OCI-LY1 (cell line): ENCODE measurements around the gene CAMTA2.

Source experiments
- H2AFZ ChIP-seq: fragments of 200-600 bp; sonication (generic), shearing (Covaris generic); 2 replicates; pipeline ENCODE4 v1.6.0; 2014; ENCODE audit warnings: antibody characterized with exemption, mild to moderate bottlenecking, low read length
- H3F3A ChIP-seq: fragments of 200-600 bp; sonication (generic), shearing (Covaris generic); 2 replicates; pipeline ENCODE4 v1.6.0; 2014; ENCODE audit warnings: mild to moderate bottlenecking, antibody characterized with exemption, low read length, moderate library complexity; ENCODE audit not compliant: insufficient read depth
- H3K27ac ChIP-seq: fragments of 200-600 bp; sonication (generic); 2 replicates; pipeline ENCODE4 v1.5.1; 2014; ENCODE audit warnings: low read length, mixed run types, mild to moderate bottlenecking, low read depth; ENCODE audit not compliant: poor library complexity, severe bottlenecking
- H3K27me3 ChIP-seq: fragments of 200-600 bp; sonication (generic); 2 replicates; pipeline ENCODE4 v1.6.0; 2014; ENCODE audit warnings: antibody characterized with exemption, mild to moderate bottlenecking, low read length, moderate library complexity; ENCODE audit not compliant: insufficient read depth
- H3K36me3 ChIP-seq: fragments of 200-600 bp; sonication (generic); 2 replicates; pipeline ENCODE4 v1.6.1; 2014; ENCODE audit warnings: mild to moderate bottlenecking, antibody characterized with exemption, low read length, moderate library complexity, mixed read lengths; ENCODE audit not compliant: insufficient read depth
- H3K4me1 ChIP-seq: fragments of 200-600 bp; sonication (generic); 2 replicates; pipeline ENCODE4 v1.5.1; 2014; ENCODE audit warnings: mild to moderate bottlenecking, low read length, moderate library complexity; ENCODE audit not compliant: insufficient read depth, severe bottlenecking
- H3K4me2 ChIP-seq: fragments of 200-600 bp; sonication (generic), shearing (Covaris generic); 2 replicates; pipeline ENCODE4 v1.6.1; 2014; ENCODE audit warnings: low read length
- H3K4me3 ChIP-seq: fragments of 200-600 bp; sonication (generic); 2 replicates; pipeline ENCODE4 v1.5.1; 2014; ENCODE audit warnings: low read length, low read depth, mild to moderate bottlenecking, mixed read lengths; ENCODE audit not compliant: poor library complexity, severe bottlenecking
- H3K79me2 ChIP-seq: fragments of 200-600 bp; shearing (Covaris generic); 2 replicates; pipeline ENCODE4 v1.6.1; 2016; ENCODE audit warnings: mixed run types, low read length, mixed read lengths; ENCODE audit not compliant: insufficient read depth
- H3K9ac ChIP-seq: fragments of 200-600 bp; sonication (generic), shearing (Covaris generic); 2 replicates; pipeline ENCODE4 v1.6.1; 2014; ENCODE audit warnings: mild to moderate bottlenecking, low read length, mixed read lengths
- H3K9me2 ChIP-seq: fragments of 200-600 bp; sonication (generic), shearing (Covaris generic); 2 replicates; pipeline ENCODE4 v1.6.1; 2014; ENCODE audit warnings: low read depth, mild to moderate bottlenecking, low read length, mixed read lengths
- H3K9me3 ChIP-seq: fragments of 200-600 bp; shearing (Covaris generic); 2 replicates; pipeline ENCODE4 v1.6.1; 2014; ENCODE audit warnings: low read length, mixed read lengths
- H4K20me1 ChIP-seq: fragments of 200-600 bp; sonication (generic), shearing (Covaris generic); 2 replicates; pipeline ENCODE4 v1.6.0; 2016; ENCODE audit warnings: mild to moderate bottlenecking, low read length; ENCODE audit not compliant: insufficient read depth
- EZH2 ChIP-seq: fragments of 200-600 bp; sonication (generic), shearing (Covaris generic); IDR thresholded peaks from 2 replicates; pipeline ENCODE4 v1.8.0; 2017; ENCODE audit warnings: borderline replicate concordance, mixed run types, mild to moderate bottlenecking, antibody characterized with exemption, low read length, moderate library complexity, mixed read lengths
- TF ChIP-seq, protein P1 (sequence below): fragments of 200-600 bp; sonication (generic), shearing (Covaris generic); IDR thresholded peaks from 2 replicates; pipeline ENCODE4 v1.5.1; 2017; ENCODE audit warnings: mild to moderate bottlenecking, antibody characterized with exemption, low read length, moderate library complexity, mixed read lengths

CAMTA2 gene

DNA sequence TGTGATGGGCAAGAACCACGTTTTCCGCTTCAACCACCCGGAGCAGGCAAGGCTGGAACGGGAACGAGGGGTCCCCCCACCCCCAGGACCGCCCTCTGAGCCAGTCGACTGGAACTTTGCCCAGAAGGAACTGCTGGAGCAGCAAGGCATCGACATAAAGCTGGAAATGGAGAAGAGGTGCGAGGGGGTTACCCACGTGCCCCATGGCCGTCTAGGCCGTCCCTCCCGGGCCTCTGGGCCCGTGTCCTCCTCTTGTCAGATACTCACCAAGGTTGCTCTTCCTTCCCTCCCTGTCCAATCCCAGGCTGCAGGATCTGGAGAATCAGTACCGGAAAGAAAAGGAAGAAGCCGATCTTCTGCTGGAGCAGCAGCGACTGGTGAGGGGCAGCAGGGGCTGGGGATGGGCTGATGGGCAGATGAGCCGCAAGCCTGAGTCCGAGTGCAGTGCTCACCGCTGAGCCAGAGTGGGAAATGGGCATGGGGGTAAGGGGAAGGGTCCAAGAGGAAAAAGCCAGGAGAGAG is 33.1 kb upstream of the CAMTA2 start:
- peaks cover 22% of the 10 kb centered on the region for H3K36me3 ChIP-seq
- H3K27me3 ChIP-seq = no peaks in the 10 kb centered on the region

DNA sequence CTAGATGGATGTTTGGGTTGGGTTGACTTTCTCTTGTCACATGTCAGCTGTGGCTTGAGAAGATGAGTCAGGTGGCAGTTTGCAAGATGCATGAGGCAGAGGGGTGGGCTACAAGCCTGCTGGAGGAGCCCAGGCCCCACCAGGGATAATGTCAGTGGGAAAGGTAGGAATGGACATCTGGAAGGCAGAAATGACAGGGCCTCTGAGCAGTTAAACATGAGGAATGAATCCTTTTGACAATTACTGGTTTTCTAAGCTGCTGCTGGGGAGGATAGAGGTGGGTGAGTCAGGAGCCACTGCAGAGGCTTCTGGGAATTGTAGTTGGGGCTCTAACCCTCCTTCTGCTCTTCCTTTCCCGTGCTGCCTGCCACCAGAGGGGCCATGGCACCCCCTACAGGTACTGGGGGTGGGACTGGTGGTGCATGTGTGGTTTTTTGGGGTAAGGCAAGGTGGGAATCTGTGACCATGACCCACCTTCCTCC is 32.0 kb upstream of the CAMTA2 start:
- Histone ChIP-seq H3K9ac (no peak overlapping the region), H3K79me2 (no peaks in the 10 kb centered on the region), H3K27ac (no peak overlapping the region), H3K27me3 (no peaks in the 10 kb centered on the region), H3K9me3 (no peaks in the 10 kb centered on the region), H3K36me3 (peaks cover 25% of the 10 kb centered on the region), H3F3A (0 out of 2 replicates have a peak, but pooled peaks cover 4% of the 10 kb centered on the region), H3K4me1 (peaks cover 17% of the 10 kb centered on the region), H2AFZ (no peak overlapping the region), H3K4me2 (no peak overlapping the region), H3K9me2 (no peaks in the 10 kb centered on the region), H4K20me1 (no peaks in the 10 kb centered on the region), H3K4me3 (no peak overlapping the region)
- TF ChIP-seq EZH2 = no peak
- TF ChIP-seq, protein P1, sequence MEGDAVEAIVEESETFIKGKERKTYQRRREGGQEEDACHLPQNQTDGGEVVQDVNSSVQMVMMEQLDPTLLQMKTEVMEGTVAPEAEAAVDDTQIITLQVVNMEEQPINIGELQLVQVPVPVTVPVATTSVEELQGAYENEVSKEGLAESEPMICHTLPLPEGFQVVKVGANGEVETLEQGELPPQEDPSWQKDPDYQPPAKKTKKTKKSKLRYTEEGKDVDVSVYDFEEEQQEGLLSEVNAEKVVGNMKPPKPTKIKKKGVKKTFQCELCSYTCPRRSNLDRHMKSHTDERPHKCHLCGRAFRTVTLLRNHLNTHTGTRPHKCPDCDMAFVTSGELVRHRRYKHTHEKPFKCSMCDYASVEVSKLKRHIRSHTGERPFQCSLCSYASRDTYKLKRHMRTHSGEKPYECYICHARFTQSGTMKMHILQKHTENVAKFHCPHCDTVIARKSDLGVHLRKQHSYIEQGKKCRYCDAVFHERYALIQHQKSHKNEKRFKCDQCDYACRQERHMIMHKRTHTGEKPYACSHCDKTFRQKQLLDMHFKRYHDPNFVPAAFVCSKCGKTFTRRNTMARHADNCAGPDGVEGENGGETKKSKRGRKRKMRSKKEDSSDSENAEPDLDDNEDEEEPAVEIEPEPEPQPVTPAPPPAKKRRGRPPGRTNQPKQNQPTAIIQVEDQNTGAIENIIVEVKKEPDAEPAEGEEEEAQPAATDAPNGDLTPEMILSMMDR = peak; percentile 70

More for the DNA sequence above, 33.1 kb upstream of the CAMTA2 start:
- Histone ChIP-seq H3K4me3 (no peak overlapping the region), H3K79me2 (no peaks in the 10 kb centered on the region), H3K9me3 (no peaks in the 10 kb centered on the region), H3K4me2 (no peak overlapping the region), H3K4me1 (peaks cover 17% of the 10 kb centered on the region), H3K9me2 (no peaks in the 10 kb centered on the region), H3F3A (0 out of 2 replicates have a peak, but pooled peaks cover 4% of the 10 kb centered on the region), H3K27ac (no peak overlapping the region), H2AFZ (no peak overlapping the region), H3K9ac (no peak overlapping the region), H4K20me1 (no peaks in the 10 kb centered on the region)
- no peak for TF ChIP-seq EZH2
- TF ChIP-seq, protein P1 = no peak

DNA sequence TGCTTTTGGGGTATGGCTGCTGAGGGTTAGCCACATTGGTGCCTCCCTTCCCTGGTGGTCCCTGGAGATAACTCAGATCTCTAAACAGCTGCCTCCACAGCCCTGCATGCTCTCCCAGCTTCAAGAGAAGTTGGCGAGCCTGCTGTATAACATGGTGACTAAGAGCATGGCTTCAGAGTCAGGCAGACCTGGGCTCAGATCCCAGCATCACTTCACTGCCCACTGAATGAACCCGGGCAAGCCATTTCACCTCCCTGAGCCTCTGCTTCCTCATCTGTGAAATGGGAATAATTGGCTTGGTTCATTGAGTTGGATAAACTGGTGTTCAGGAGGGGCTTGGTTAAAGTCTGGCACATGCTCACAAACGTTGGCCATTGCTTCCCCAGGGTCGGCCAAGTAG is 26.9 kb upstream of the CAMTA2 start:
- Histone ChIP-seq H3K27me3 (no peaks in the 10 kb centered on the region), H3K4me1 (peaks cover 17% of the 10 kb centered on the region), H3K4me3 (no peak overlapping the region), H3K9me2 (no peaks in the 10 kb centered on the region), H3F3A (0 out of 2 replicates have a peak, but pooled peaks cover 4% of the 10 kb centered on the region), H3K9ac (no peak overlapping the region), H3K27ac (no peak overlapping the region), H3K9me3 (no peaks in the 10 kb centered on the region), H3K79me2 (no peaks in the 10 kb centered on the region), H4K20me1 (no peaks in the 10 kb centered on the region), H2AFZ (no peak overlapping the region), H3K36me3 (peaks cover 7% of the 10 kb centered on the region; the same call in 1 of the 2 replicates), H3K4me2 (no peak overlapping the region)
- TF ChIP-seq EZH2 = no peak
- TF ChIP-seq, protein P1 = no peak
